Lung (tissue), 12 donors: ENCODE measurements around the gene TNFAIP3. TPM values are rescaled to one million over a fixed set of nuclear protein-coding genes. Genes with fewer than 3 reads are reported as not detected.

Source experiments
- ATAC-seq: fragments of 200-7000 bp; cut with Tn5 transposase; one replicate; pipeline ENCODE4 v1.9.1; 2020; ENCODE audit warnings: moderate number of reproducible peaks; ENCODE audit not compliant: insufficient read depth, low FRiP score
- DNase-seq, 3 donors: peaks; one replicate each; pipeline ENCODE4 v3.0.0-alpha.2; 2013 to 2017
- H3K27ac ChIP-seq, 2 donors: one replicate each; pipeline ENCODE4 v1.5.1; 2013; ENCODE audit warnings: mild to moderate bottlenecking in 2 of 2, moderate library complexity in 2 of 2, control low read depth in 1 of 2, inconsistent platforms in 1 of 2, low read depth in 1 of 2, low read length in 1 of 2
- H3K27me3 ChIP-seq, 3 donors: one replicate each; pipeline ENCODE4 v1.5.1; 2013; ENCODE audit warnings: low read length in 2 of 3; ENCODE audit not compliant: control insufficient read depth in 3 of 3, insufficient read depth in 3 of 3
- H3K36me3 ChIP-seq, 4 donors: one replicate each; pipeline ENCODE4 v1.5.1; 2013; ENCODE audit warnings: low read length in 4 of 4, mild to moderate bottlenecking in 1 of 4, moderate library complexity in 1 of 4; ENCODE audit not compliant: control insufficient read depth in 4 of 4, insufficient read depth in 4 of 4
- H3K4me1 ChIP-seq, 5 donors: one replicate each; pipeline ENCODE4 v1.5.1; 2013; ENCODE audit warnings: low read length in 5 of 5, mild to moderate bottlenecking in 2 of 5, moderate library complexity in 1 of 5; ENCODE audit not compliant: control insufficient read depth in 5 of 5, insufficient read depth in 5 of 5
- H3K4me3 ChIP-seq: one replicate; pipeline ENCODE4 v1.5.1; 2013; ENCODE audit warnings: mild to moderate bottlenecking, control low read depth, moderate library complexity
- H3K9ac ChIP-seq, 2 donors: one replicate each; pipeline ENCODE4 v1.5.1; 2013; ENCODE audit warnings: low read length in 2 of 2, control low read depth in 1 of 2; ENCODE audit not compliant: insufficient read depth in 1 of 2
- H3K9me3 ChIP-seq, 4 donors: one replicate each; pipeline ENCODE4 v1.5.1; 2013; ENCODE audit warnings: low read length in 3 of 4, mild to moderate bottlenecking in 1 of 4, moderate library complexity in 1 of 4; ENCODE audit not compliant: control insufficient read depth in 4 of 4, insufficient read depth in 3 of 4
- WGBS, 2 donors: extraction: QIAGEN DNeasy Blood & Tissue Kit; methylation state at CpG; one replicate each; pipeline ENCODE4 v1.1.7; 2013; 5-methylcytosine and 5-hydroxymethylcytosine counted together
- polyA plus RNA-seq, 2 donors: library from polyadenylated mRNA; stranded (reverse); fragments of 200-250 nt; gene quantifications; one replicate each; pipeline ENCODE4 v1.2.1, GENCODE V29; 2013
- total RNA-seq, 2 donors: library from RNA; depleted of rRNA in 1 of 2; stranded (reverse); fragments of >200 nt in 1 of 2; gene quantifications; one replicate each; pipeline ENCODE4 v1.2.1, GENCODE V29; 2014 to 2021
- TF ChIP-seq, protein P1 (sequence below): IDR thresholded peaks from 2 replicates; pipeline ENCODE4 v1.5.1; 2012; ENCODE audit warnings: mild to moderate bottlenecking; ENCODE audit errors: control extremely low read depth, extremely low read depth
- donor health status: control.
- donor health status: control.
- donor health status: Bipolar disorder and iron deficiency.
- donor health status: healthy.
- donor health status: DM: yes; HTN: yes; CAD: no.

Gene TNFAIP3
- total and polyA plus RNA-seq, 4 donors = 13.4 to 396 (median 87.5) TPM

DNA sequence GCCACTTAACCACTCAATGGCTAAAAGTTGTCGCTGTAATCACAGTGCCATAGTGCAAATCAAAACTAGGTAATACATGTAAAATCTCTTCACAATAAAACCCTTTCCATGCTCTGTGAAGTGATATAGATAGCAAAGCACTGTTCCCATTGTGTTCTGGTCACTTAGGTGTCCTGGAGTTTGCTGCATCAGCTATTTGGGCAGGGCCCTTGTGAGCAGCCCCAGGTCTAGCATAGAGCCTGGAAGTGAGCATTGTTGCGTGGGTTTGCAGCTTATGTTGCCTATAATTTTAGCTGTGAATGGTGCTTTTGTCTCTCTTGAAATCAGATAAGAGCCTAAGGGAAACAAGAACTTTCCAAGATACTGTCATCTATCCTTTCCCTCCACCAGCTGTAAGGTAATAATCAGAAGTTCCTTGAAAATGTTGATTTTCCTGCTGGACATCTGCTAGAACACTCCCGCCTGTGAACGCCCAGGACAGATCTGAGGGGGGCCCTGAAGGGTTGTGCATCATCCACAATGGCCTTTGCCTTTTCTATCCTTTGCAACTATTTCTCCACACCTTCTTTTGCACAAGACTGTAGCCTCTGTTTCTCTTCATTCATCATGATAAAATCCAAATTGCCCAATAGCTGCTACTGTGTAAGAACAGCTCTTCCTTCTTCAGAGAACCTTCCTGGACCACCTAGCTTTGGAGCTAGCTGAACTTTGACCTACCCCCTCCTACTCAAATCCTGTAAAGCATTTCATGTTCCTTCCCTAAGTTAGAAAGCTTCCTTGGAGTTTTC, 57.0 kb downstream of the TNFAIP3 start:
- Histone ChIP-seq H3K4me3 (no peak overlapping the region), H3K27me3 (no peaks in the 10 kb centered on the region), H3K36me3 (no peaks in the 10 kb centered on the region), H3K27ac (no peak overlapping the region), H3K9ac (no peak overlapping the region), H3K9me3 (no peaks in the 10 kb centered on the region), H3K4me1 (peaks cover 0 to 7% (median 3%) of the 10 kb centered on the region in 5 donors)
- DNase-seq (no peak), ATAC-seq (no peak)
- TF ChIP-seq, protein P1, sequence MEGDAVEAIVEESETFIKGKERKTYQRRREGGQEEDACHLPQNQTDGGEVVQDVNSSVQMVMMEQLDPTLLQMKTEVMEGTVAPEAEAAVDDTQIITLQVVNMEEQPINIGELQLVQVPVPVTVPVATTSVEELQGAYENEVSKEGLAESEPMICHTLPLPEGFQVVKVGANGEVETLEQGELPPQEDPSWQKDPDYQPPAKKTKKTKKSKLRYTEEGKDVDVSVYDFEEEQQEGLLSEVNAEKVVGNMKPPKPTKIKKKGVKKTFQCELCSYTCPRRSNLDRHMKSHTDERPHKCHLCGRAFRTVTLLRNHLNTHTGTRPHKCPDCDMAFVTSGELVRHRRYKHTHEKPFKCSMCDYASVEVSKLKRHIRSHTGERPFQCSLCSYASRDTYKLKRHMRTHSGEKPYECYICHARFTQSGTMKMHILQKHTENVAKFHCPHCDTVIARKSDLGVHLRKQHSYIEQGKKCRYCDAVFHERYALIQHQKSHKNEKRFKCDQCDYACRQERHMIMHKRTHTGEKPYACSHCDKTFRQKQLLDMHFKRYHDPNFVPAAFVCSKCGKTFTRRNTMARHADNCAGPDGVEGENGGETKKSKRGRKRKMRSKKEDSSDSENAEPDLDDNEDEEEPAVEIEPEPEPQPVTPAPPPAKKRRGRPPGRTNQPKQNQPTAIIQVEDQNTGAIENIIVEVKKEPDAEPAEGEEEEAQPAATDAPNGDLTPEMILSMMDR = no peak
- WGBS, 2 donors = 77 to 86% methylated on average over 4 of the region's 4 CpGs

DNA sequence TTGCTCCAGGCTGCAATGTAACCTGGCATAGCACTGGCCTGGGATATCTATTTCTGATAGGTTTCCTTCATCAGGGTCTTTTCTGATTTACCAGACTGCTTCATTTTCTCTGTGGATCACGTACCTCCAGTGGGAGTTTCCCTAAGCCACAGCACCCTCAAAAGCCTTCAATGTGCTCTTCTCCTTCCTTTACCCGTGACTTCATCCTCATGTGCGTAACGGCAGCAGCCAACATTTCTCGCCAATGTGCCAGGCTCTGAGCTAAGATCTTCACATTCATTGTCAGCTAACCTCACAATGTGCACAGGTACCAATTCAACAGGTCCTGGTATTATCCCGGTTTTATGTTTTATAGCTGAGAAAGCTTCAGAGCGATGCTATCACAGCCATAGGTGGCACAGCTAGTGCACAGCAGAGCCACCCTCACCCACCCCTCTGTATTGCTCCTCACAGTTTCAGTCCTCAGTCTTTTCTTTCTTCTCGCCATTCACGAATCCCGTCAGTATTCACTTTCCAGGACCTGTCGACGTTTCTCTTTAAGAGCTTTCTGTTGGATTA, 58.2 kb downstream of the TNFAIP3 start:
- H3K4me3 ChIP-seq = no peak overlapping the region
- 92% methylated on average over 12 of the region's 12 CpGs for WGBS, 2 donors
- no peaks in the 10 kb centered on the region for H3K27me3 ChIP-seq
- no peak for ATAC-seq
- no peak overlapping the region for H3K9ac ChIP-seq
- peaks cover 0 to 7% (median 3%) of the 10 kb centered on the region in 5 donors for H3K4me1 ChIP-seq
- no peak overlapping the region for H3K27ac ChIP-seq
- no peaks in the 10 kb centered on the region for H3K9me3 ChIP-seq
- TF ChIP-seq, protein P1 = no peak
- no peak for DNase-seq
- no peaks in the 10 kb centered on the region for H3K36me3 ChIP-seq

DNA sequence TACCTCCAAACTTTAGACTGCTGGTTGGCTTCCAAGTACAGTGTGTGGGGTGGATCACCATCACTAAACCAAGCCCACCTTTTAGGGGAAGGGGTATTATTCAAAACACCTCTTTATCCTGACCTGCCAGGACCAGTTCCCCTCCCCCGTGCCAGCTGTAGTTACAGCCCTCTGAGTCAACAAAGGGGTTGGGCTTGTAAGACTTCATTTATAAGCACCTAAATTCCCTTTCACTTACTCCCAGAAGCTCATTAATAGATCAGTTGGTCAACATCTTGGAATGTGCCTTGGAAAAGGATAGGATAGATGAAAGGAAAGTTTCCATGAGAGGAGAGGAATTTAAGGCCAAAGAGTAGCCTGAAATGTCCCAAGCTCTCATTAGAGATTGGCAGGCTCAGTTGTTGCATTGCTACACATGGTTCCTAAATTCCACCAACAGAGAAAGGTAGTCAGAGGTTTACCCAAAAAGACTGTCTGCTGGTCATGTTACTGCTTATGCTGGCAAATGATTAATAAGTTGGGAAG, 59.2 kb downstream of the TNFAIP3 start:
- ATAC-seq (peak; percentile 63), DNase-seq (peak in 1 of 3 donors; percentile 24)
- Histone ChIP-seq H3K4me1 (peaks cover 0 to 7% (median 3%) of the 10 kb centered on the region in 5 donors), H3K27me3 (no peaks in the 10 kb centered on the region), H3K9ac (no peak overlapping the region), H3K9me3 (no peaks in the 10 kb centered on the region), H3K4me3 (no peak overlapping the region), H3K27ac (no peak overlapping the region), H3K36me3 (no peaks in the 10 kb centered on the region)
- TF ChIP-seq, protein P1 = no peak
- 43 to 48% methylated on average over 1 of the region's 1 CpG for WGBS, 2 donors
